NK-92 (cell line): ENCODE measurements around the gene ITGAL.
"Not testable (repeated sequence)": the region's sequence is repeated elsewhere in the genome, so short reads cannot be mapped to it uniquely, and the experiment has no call there.

ENCODE experiments used
- DNase-seq: peaks from one replicate; lab custom pipeline; 2025; ENCODE audit not compliant: unreplicated experiment; lab: John Stamatoyannopoulos, UW

Gene ITGAL

DNA sequence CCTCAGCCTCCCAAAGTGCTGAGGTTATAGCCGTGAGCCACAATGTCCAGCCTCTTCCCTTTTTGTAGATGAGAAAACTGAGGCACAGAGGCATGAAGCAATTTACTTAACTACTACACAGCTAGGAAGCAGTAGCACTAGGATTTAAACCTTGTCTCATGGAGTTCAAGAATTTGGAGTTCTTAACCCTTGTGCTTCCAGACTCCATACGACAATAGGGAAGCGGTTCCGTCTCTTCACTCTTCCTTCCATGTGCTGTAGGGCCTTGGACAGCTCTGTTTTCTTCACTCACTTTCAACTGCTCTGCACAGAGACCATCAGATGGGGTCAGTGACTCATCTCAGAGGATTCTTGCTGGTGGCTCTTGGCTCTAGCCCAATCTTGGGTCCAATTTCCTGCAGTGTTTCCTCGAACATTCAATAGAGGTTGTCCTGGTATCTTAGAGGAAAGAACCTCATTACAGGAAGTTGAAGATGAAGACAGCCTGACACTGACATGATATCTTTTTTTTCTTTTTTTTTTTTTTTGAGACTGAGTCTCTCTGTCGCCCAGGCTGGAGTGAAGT is 19.3 kb downstream of the ITGAL start:
- no peak for DNase-seq

DNA sequence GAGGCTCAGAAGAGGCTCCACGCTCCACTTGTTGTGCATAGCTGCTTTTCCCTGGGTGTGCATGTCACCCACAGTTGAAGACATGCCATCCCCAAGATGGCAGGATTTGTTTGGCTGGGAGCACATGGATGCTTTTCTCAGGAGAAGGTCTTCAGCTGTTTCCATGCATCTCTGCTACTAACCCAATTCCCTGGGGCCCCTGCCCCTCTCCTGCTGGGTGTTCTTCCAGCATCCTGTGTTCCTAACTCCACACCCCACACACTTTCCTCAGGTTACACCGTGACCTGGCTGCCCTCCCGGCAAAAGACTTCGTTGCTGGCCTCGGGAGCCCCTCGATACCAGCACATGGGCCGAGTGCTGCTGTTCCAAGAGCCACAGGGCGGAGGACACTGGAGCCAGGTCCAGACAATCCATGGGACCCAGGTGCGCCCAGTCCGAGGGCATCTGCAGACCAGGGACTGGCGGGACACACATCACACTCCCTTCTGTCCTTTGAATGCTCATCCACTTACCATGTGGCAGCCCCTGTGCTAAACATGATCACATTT is 21.5 kb downstream of the ITGAL start:
- no peak for DNase-seq

DNA sequence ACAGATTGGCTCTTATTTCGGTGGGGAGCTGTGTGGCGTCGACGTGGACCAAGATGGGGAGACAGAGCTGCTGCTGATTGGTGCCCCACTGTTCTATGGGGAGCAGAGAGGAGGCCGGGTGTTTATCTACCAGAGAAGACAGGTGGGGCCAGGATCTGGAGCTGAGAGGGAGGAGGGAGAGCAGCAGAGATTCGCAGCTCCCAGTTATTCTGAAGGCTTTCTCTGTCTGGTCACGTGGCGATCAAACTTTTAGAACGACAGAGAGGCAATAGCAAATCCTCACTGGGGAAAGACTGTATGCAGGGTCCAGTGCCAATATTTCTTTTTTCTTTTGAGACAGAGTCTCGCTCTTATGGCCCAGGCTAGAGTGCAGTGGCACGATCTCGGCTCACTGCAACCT is 22.2 kb downstream of the ITGAL start:
- DNase-seq: no peak

DNA sequence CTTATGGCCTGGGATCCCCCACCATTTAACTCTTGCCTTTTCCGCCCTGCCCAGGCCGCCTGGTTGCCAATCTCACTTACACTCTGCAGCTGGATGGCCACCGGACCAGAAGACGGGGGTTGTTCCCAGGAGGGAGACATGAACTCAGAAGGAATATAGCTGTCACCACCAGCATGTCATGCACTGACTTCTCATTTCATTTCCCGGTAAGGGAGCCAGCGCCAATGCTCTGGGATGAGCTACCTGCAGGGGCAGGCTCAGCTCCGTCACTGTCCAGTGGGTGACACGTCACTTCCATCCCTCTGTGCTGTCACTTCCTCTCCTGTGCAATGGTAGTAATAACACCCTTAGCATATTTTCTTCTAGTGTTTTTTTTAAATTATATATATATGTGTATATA is 26.7 kb downstream of the ITGAL start:
- DNase-seq: no peak

DNA sequence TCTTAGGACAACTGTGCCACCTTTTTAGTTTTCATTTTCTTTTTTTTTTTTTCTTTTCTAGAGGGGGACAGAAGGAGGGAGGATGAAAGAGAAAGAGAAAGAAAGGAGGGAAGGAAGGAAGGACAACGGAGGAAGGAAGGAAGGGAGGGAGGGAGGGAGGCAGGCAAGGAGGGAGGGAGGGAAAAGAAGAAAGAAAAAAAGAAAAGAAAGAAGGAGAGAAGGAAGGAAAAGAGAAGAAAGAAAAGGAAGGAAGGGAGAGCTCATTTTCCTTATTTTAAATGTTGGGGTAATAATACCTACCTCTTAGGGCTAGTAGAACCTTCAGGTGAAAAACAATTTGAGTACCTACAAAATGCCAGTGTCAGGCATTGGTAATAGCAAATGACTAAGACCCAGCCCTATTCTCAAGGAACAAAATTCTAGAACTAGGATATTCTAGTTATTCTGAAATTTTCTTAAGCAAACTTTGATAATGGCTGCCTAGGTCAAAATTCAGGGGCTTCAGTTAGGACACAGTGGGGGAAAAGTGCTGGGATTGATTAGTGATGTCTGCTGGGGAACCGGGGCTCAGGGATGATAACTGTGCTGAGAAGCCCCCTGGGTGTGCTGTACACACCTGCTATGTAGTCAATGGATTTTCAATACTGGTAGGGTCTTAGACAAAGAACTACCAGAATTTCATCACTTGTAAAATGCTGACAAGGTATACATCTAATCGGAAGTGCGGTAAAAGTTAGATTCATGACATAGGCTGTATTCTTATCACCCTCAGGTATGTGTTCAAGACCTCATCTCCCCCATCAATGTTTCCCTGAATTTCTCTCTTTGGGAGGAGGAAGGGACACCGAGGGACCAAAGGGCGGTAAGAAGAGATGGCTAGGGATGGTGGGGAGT is 31.1 kb downstream of the ITGAL start:
- DNase-seq: no peak

DNA sequence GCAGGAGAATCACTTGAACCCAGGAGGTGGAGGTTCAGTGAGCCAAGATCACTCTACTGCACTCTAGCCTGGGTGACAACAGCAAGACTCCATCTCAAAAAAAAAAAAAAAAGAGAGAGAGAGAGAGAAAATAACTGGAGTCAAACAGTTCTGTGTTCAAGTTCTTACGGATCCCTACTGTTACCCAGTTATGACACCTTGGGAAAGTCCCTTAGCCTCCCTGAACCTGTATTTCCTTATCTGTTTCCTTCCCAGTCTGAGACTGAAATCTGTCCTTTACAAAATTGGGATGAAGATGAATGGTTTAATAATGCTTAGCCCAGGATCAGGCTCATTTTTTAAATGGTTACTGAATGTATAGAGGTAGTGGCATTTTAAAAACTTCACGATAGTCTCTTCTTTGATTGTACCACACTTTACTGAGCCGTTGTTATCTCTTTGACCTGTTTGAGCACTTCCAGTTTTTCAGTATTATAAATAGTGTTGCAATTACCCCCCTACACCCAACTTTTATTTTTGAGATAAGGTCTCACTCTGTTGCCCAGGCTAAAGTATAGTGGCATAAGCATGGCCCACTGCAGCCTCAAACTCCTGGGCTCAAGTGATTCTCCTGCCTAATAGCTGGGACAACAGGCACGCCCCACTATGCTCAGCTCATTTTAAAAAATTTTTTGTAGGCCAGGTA is 36.7 kb downstream of the ITGAL start:
- DNase-seq: no peak

DNA sequence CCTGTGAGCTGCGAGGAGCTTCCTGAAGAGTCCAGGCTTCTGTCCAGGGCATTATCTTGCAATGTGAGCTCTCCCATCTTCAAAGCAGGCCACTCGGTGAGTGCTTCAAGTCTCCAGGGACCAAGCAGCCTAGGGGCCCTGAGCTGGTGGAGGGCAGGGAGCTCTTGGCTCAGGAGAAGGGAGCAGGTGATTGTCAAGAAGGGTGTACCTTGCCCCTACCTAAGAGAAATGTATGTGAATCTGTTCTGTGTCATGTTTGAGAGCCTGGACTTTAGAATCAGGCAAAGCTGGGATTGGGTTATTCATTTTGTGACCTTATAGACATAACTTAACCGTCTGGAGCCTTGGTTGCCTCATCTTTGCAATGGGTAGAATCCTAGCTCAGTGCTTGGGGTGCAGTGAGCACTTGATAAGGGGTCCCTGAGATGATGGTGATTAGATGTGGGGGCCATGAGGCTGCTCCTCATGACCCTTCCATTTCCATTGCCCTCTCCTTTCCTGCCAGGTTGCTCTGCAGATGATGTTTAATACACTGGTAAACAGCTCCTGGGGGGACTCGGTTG is 37.9 kb downstream of the ITGAL start:
- DNase-seq: no peak

DNA sequence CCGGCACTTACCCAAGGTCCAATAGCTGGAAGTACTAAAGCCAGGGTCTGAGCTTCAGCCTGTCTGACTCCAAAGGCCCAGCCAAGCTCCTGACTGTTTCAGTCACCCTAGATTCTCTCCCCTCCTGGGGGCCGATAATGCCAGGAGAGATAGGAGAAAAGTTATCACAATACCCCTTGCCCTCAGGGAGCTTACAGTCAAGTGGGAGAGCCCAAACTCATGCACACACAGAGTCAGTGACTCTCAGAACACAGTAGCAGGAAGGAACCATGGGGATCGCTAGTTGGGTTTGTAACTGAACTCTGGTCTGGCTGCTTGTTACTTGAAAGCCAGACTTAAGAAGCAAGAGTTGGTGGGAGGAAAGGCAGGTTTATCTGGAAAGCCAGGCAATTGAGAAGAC is 39.0 kb downstream of the ITGAL start:
- no peak for DNase-seq

DNA sequence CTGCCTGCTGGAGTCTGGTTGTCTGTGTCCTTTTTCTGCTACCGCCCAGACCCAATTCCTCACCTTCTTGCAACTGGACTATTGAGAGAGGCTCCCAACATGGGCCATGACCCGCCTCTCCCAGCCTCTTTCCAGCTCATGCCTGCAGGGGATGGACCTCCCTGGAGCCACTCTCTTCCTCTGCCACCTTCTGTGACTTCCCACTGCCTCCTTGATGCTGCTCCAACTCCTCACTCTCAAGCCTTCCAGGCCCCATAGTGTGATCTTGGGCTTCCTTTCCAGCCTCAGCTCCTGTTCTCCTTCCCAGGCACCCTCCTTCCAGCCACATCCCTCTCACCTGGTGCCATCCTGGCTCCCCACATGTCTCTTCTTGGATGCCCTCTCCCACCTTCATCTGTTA is 42.7 kb downstream of the ITGAL start:
- no peak for DNase-seq

DNA sequence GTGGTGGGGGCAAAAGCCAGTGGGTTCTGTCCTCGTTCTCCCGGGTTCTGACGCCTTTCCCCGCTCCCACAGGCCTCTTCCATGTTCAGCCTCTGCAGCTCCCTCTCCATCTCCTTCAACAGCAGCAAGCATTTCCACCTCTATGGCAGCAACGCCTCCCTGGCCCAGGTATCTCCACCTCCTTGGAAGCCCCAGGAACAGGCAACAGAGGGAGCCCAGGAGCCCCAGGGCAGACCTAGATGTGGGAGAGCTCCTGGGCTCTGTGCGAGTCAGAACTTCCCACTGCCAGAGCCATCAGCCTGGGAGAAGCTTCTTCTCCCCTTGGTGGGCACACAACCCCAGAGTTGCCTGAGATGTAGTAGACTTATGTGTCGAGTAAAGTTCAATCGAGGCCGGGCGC is 46.0 kb downstream of the ITGAL start:
- no peak for DNase-seq

DNA sequence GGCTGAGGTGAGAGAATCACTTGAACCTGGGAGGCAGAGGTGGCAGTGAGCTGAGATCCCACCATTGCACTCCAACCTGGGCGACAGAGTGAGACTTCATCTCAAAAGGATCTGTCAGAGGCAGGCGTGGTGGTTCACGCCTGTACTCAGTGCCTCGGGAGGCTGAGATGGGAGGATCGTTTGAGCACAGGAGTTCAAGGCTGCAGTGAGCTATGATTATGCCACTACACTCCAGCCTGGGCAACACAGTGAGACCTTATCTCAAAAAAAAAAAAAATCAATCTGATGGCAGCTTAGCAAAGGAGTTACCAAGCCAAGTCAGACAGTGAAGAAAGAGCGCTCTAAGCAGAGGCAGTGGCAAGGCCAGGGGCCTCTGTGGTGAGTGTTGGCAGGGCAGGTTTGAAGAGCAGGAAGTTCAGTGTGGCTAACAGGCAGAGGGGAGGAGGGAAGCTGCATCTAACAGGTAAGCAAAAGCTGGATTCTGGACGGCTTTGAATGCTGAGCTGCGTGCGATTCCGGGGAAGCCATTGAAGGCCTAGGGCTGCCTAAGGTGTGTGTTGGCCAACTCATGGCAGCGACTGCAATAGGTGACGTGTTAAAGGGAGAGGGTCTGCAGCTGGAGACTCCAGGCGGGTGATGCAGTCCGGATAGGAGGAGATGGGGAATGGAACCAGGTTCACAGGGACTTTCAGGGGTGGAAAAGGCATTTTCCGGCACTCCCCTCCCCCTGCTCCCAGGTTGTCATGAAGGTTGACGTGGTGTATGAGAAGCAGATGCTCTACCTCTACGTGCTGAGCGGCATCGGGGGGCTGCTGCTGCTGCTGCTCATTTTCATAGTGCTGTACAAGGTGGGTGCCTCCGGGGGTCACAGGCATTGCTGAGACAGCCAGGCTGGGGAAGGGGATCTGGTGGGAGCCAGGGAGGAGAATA is 46.8 kb downstream of the ITGAL start:
- DNase-seq: no peak

DNA sequence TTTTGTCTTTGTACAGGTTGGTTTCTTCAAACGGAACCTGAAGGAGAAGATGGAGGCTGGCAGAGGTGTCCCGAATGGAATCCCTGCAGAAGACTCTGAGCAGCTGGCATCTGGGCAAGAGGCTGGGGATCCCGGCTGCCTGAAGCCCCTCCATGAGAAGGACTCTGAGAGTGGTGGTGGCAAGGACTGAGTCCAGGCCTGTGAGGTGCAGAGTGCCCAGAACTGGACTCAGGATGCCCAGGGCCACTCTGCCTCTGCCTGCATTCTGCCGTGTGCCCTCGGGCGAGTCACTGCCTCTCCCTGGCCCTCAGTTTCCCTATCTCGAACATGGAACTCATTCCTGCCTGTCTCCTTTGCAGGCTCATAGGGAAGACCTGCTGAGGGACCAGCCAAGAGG is 48.9 kb downstream of the ITGAL start:
- no peak for DNase-seq

DNA sequence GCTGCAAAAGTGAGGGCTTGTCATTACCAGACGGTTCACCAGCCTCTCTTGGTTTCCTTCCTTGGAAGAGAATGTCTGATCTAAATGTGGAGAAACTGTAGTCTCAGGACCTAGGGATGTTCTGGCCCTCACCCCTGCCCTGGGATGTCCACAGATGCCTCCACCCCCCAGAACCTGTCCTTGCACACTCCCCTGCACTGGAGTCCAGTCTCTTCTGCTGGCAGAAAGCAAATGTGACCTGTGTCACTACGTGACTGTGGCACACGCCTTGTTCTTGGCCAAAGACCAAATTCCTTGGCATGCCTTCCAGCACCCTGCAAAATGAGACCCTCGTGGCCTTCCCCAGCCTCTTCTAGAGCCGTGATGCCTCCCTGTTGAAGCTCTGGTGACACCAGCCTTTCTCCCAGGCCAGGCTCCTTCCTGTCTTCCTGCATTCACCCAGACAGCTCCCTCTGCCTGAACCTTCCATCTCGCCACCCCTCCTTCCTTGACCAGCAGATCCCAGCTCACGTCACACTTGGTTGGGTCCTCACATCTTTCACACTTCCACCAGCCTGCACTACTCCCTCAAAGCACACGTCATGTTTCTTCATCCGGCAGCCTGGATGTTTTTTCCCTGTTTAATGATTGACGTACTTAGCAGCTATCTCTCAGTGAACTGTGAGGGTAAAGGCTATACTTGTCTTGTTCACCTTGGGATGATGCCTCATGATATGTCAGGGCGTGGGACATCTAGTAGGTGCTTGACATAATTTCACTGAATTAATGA is 49.5 kb downstream of the ITGAL start:
- no peak for DNase-seq

DNA sequence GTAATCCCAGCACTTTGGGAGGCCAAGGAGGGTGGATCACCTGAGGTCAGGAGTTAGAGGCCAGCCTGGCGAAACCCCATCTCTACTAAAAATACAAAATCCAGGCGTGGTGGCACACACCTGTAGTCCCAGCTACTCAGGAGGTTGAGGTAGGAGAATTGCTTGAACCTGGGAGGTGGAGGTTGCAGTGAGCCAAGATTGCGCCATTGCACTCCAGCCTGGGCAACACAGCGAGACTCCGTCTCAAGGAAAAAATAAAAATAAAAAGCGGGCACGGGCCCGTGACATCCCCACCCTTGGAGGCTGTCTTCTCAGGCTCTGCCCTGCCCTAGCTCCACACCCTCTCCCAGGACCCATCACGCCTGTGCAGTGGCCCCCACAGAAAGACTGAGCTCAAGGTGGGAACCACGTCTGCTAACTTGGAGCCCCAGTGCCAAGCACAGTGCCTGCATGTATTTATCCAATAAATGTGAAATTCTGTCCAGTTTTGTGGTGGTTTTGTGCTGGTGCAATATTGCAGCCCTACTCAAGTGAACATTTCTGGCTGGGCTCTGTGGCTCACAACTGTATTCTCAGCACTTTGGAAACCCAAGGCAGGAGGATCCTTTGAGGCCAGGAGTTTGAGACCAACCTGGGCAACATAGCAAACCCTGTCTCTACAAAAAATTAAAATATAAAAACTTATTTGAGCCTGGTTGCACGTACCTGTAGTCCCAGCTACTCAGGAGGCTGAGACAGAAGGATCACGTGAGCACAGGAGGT is 50.3 kb downstream of the ITGAL start:
- not testable (repeated sequence) for DNase-seq

DNA sequence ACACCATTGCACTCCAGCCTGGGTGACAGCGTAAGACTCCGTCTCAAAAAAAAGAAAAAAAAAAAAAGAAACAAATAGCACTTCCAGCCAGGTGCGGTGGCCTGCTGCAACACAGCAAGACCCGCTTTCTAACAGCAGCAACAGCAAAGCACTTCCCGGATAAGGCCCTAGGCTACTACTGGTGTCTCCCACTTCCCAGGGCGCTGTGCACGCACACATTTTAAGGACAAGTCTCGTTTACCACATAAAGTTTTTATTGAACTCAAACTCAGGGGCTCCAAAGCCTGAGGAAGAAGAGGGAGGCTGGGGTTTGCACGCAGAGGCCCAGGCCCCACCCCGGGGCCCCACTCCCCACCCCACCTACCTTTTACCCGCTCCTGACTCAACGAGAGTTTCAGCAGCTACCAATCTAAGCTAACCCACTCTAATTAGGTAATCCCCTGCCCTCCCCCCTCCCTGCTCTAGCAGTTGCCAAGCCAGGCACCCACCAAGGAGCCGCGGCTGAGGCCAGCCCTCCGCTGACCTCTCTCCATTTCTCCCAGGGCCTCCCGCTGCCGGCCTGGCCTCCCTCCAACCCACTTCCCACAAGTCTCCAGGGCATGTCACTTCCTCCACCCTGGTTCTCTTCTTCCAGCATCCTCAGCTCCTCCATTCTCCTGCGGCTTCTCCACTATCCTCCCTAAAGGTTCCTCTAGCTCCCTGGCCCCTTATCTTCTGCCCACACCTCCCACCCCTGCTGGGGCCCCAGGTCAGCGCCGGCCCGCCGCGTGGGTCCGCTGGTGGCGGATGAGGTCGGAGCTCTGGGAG is 51.4 kb downstream of the ITGAL start:
- DNase-seq: no peak

DNA sequence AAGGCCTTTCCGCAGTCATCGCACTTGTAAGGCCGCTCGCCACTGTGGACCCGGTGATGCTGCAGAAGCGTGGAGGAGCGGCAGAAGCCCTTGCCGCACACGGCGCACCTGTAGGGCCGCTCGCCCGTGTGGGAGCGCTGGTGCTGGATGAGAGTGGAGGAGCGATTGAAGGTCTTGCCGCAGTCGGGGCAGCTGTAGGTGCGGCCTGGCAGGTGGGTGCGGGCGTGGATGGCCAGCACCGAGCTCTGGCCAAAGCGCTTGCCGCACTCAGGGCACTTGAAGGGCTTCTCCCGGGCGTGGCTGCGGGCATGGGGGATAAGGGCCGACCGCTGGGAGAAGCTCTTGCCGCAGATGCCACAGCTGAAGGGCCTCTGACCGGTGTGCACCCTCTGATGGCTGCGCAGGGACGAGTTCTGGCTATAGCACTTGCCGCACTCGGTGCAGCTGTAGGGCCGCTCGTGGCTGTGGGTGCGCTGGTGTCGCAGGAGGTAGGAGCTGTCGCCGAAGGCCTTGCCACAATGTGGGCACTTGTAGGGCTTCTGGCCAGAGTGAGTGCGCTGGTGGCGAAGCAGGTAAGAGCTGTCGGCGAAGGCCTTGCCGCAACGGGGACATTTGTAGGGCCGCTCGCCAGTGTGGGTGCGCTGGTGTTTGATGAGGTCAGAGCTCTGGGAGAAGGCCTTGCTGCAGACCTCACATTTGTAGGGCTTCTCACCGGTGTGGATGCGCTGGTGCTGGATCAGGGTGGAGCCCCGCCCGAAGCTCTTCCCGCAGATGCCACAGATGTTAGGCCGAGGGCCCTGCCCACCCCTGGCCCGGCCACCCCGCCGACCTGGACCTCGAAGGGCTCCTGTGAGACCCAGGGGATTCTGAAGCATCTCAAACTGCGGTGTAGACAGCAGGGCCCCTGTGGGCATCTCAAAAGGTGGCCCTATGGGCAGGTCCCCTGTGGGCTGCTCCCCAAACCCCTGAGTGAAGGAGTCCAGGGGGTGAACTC is 52.3 kb downstream of the ITGAL start:
- DNase-seq: no peak

DNA sequence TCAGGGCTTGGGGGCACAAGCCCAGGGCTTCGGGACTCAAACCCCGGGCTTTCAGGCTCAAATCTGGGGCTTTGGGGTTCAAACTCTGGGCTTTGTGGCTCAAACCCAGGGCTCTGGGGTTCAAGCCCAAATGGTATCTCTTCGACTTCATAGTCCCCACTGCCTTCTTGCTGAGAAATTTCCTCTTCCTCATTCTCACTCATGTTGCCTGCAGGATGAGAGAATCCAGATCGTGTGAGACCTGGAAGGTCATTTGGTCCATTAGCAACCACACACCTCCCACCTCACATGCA is 53.2 kb downstream of the ITGAL start:
- no peak for DNase-seq
